Measurements from ENCODE around the gene LTA4H. TPM values are rescaled to one million over a fixed set of nuclear protein-coding genes. Genes with fewer than 3 reads are reported as not detected.
A peak's percentile ranks its signal among the peaks of the same experiment; 100 is the strongest.

Gene LTA4H
- 52.3 and 66.0 TPM in 2 replicates for total RNA-seq (2022)
- percentile 62 among the genes with signal in this experiment for Bru-seq, nascent RNA
- BruChase-seq, experiment 1, labeled RNA remaining after a 6-hour chase: percentile 78 among the genes with signal in this experiment
- percentile 71 among the genes with signal in this experiment for BruChase-seq, experiment 2, labeled RNA remaining after a 2-hour chase
- long read RNA-seq, transcript LTA4H-201 (19 exons, 2,139 nt): major isoform, 114 of 139 reads
- long read RNA-seq, partial matches to known transcripts: 4 of 139 reads
- long read RNA-seq, other reads (novel, unspliced or antisense): 21 of 139 reads

GRCh38 chr12:96035283-96036236 is at the start of gene LTA4H:
Gene LTA4H (minus strand): TSS chr12:96035587. CDS start chr12:96035519, 68 bp downstream.
- peak; percentile 99 for DNase-seq (ENCODE audit: unreplicated experiment)
- peaks cover under 1% of the 10 kb centered on the region for H3K9me3 Mint-ChIP-seq (ENCODE audit: unreplicated experiment)
- POLR2A ChIA-PET: interaction anchor here (0.6 to 2.5 kb wide), 28 partner anchors 8 to 872 kb away, joined by 3 to 22 read pairs (median 3); partner anchors contain the start of gene NEDD1
- H3K4me3 Mint-ChIP-seq (ENCODE audit: unreplicated experiment): no peak within 1 kb of the TSS
- CTCF ChIA-PET: interaction anchor here (0.6 to 1.0 kb wide), 5 partner anchors 10 to 483 kb away, joined by 3 to 4 read pairs (median 3); no protein-coding TSS in a partner anchor
- H3K27ac Mint-ChIP-seq (ENCODE audit: low read depth, unreplicated experiment): no peak within 1 kb of the TSS
- no TSS peak for BruUV-seq (replicated peaks)
- intact Hi-C loops (cut with micrococcal nuclease): no loop called here
- H3K4me1 Mint-ChIP-seq (ENCODE audit: insufficient read depth, unreplicated experiment): peaks cover 8% of the 10 kb centered on the region
- no peaks in the 10 kb centered on the region for H3K27me3 Mint-ChIP-seq (ENCODE audit: insufficient read depth, unreplicated experiment)
- no peaks in the 10 kb centered on the region for H3K36me3 Mint-ChIP-seq (ENCODE audit: insufficient read depth, unreplicated experiment)
- TF ChIP-seq, protein P1, sequence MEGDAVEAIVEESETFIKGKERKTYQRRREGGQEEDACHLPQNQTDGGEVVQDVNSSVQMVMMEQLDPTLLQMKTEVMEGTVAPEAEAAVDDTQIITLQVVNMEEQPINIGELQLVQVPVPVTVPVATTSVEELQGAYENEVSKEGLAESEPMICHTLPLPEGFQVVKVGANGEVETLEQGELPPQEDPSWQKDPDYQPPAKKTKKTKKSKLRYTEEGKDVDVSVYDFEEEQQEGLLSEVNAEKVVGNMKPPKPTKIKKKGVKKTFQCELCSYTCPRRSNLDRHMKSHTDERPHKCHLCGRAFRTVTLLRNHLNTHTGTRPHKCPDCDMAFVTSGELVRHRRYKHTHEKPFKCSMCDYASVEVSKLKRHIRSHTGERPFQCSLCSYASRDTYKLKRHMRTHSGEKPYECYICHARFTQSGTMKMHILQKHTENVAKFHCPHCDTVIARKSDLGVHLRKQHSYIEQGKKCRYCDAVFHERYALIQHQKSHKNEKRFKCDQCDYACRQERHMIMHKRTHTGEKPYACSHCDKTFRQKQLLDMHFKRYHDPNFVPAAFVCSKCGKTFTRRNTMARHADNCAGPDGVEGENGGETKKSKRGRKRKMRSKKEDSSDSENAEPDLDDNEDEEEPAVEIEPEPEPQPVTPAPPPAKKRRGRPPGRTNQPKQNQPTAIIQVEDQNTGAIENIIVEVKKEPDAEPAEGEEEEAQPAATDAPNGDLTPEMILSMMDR (IDR thresholded peaks at IDR 0.05; ENCODE audit: unreplicated experiment): no peak

GRCh38 chr12:96084624-96085023 is 49.2 kb upstream of the LTA4H start:
- POLR2A ChIA-PET: no interaction called here
- no peak for DNase-seq (ENCODE audit: unreplicated experiment)
- intact Hi-C loops (cut with micrococcal nuclease): no loop called here
- TF ChIP-seq, protein P1 (IDR thresholded peaks at IDR 0.05; ENCODE audit: unreplicated experiment): no peak
- Mint-ChIP-seq H3K27me3 (ENCODE audit: insufficient read depth, unreplicated experiment) (no peaks in the 10 kb centered on the region), H3K36me3 (ENCODE audit: insufficient read depth, unreplicated experiment) (no peaks in the 10 kb centered on the region), H3K4me3 (ENCODE audit: unreplicated experiment) (no peak overlapping the region), H3K9me3 (ENCODE audit: unreplicated experiment) (no peaks in the 10 kb centered on the region), H3K27ac (ENCODE audit: low read depth, unreplicated experiment) (no peak overlapping the region), H3K4me1 (ENCODE audit: insufficient read depth, unreplicated experiment) (no peaks in the 10 kb centered on the region)
- no TSS peak for BruUV-seq (replicated peaks)
- CTCF ChIA-PET: interaction anchor here (0.5 to 0.6 kb wide), 2 partner anchors 27 to 474 kb away, joined by 3 read pairs; no protein-coding TSS in a partner anchor

DNA sequence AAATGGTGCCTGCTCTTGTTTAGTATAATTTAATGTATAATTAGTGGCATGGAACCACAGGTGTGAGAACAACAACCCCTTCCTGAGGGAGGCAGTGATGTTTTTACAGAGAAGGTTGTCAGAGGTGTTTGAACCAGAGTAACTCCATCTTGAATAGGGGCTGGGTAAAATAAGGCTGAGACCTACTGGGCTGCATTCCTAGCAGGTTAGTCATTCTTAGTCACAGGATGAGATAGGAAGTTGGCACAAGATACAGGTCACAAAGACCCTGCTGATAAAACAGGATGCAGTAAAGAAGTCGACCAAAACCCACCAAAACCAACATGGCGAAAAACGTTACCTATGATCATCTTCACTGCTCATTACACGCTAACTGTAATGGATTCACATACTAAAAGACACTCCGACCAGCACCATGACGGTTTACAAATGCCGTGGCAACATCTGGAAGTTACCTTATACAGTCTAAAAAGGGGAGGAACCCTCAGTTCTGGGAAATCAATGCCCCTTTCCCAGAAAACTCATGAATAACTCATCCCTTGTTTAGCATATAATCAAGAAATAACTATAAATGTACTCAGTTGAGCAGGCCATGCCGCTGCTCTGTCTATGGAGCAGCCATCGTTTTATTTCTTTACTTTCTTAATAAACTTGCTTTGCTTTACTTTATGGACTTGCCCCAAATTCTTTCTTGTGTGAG is 47.8 kb upstream of the LTA4H start:
- Mint-ChIP-seq H3K27me3 (ENCODE audit: insufficient read depth, unreplicated experiment) (no peaks in the 10 kb centered on the region), H3K4me1 (ENCODE audit: insufficient read depth, unreplicated experiment) (no peaks in the 10 kb centered on the region), H3K27ac (ENCODE audit: low read depth, unreplicated experiment) (no peak overlapping the region), H3K4me3 (ENCODE audit: unreplicated experiment) (no peak overlapping the region), H3K9me3 (ENCODE audit: unreplicated experiment) (no peaks in the 10 kb centered on the region), H3K36me3 (ENCODE audit: insufficient read depth, unreplicated experiment) (no peaks in the 10 kb centered on the region)
- intact Hi-C loops (cut with micrococcal nuclease): no loop called here
- no TSS peak for BruUV-seq (replicated peaks)
- POLR2A ChIA-PET: interaction anchor here (0.7 kb wide), 1 partner anchor 15 kb away, joined by 3 read pairs; no protein-coding TSS in a partner anchor
- TF ChIP-seq, protein P1 (IDR thresholded peaks at IDR 0.05; ENCODE audit: unreplicated experiment): no peak
- no peak for DNase-seq (ENCODE audit: unreplicated experiment)
- CTCF ChIA-PET: interaction anchor here (0.7 to 1.0 kb wide), 2 partner anchors 10 to 35 kb away, joined by 3 read pairs; no protein-coding TSS in a partner anchor
